Activated T-cell treated with anti-CD3 and anti-CD28 coated beads, Interleukin-2, amount 50 U/mL, for 48 hours (primary cell): ENCODE measurements around the gene PKIG.
"Not testable (repeated sequence)": the region's sequence is repeated elsewhere in the genome, so short reads cannot be mapped to it uniquely, and the experiment has no call there.

ENCODE experiments used
- DNase-seq, 2 experiments: peaks; one replicate each; pipeline ENCODE4 v3.0.0-alpha.2; 2020

The PKIG gene

GRCh38 chr20:44582311-44583025 lies at the start of gene PKIG:
TSS of gene PKIG (plus strand) at chr20:44582579. CDS start at chr20:44614557, 31,978 bp downstream.
- DNase-seq, result no peak

GRCh38 chr20:44532981-44533331 lies 49.4 kb upstream of the PKIG start:
- no peak for DNase-seq

- no peak for DNase-seq
Measured at GRCh38 chr20:44533928-44534327, 48.5 kb upstream of the PKIG start.

- DNase-seq, result no peak
Measured at GRCh38 chr20:44536175-44536574, 46.2 kb upstream of the PKIG start.

GRCh38 chr20:44537993-44538392 lies 44.4 kb upstream of the PKIG start:
- DNase-seq, result no peak

- DNase-seq, result no peak
Measured at GRCh38 chr20:44540834-44541233, 41.5 kb upstream of the PKIG start.

- no peak for DNase-seq
Measured at GRCh38 chr20:44541992-44542391, 40.4 kb upstream of the PKIG start.

GRCh38 chr20:44542890-44543289 lies 39.5 kb upstream of the PKIG start:
- no peak for DNase-seq

- DNase-seq, result no peak
Measured at GRCh38 chr20:44543358-44543757, 39.0 kb upstream of the PKIG start.

- no peak for DNase-seq
Measured at GRCh38 chr20:44544263-44544662, 38.1 kb upstream of the PKIG start.

- no peak for DNase-seq
Measured at GRCh38 chr20:44547419-44547818, 35.0 kb upstream of the PKIG start.

GRCh38 chr20:44549123-44549522 lies 33.3 kb upstream of the PKIG start:
- DNase-seq, result no peak

- no peak for DNase-seq
Measured at GRCh38 chr20:44552050-44552449, 30.3 kb upstream of the PKIG start.

GRCh38 chr20:44552568-44552949 lies 29.8 kb upstream of the PKIG start:
- no peak for DNase-seq

GRCh38 chr20:44552950-44553908 lies 29.1 kb upstream of the PKIG start:
- DNase-seq, result no peak

GRCh38 chr20:44559302-44559701 lies 23.1 kb upstream of the PKIG start:
- DNase-seq, result no peak

- no peak for DNase-seq
Measured at GRCh38 chr20:44560229-44560628, 22.1 kb upstream of the PKIG start.

- not testable (repeated sequence) for DNase-seq
Measured at GRCh38 chr20:44560818-44561217, 21.6 kb upstream of the PKIG start.

GRCh38 chr20:44561876-44562275 lies 20.5 kb upstream of the PKIG start:
- DNase-seq, result no peak

GRCh38 chr20:44566018-44566417 lies 16.4 kb upstream of the PKIG start:
- DNase-seq, result no peak

- DNase-seq, result no peak
Measured at GRCh38 chr20:44566811-44567210, 15.6 kb upstream of the PKIG start.

- no peak for DNase-seq
Measured at GRCh38 chr20:44570367-44570766, 12.0 kb upstream of the PKIG start.

- no peak for DNase-seq
Measured at GRCh38 chr20:44571362-44571988, 10.9 kb upstream of the PKIG start.
